Fibroblast of villous mesenchyme (primary cell): ENCODE measurements around the gene GNS. TPM values are rescaled to one million over a fixed set of nuclear protein-coding genes. Genes with fewer than 3 reads are reported as not detected.

ENCODE experiments used
- DNase-seq: peaks from one replicate; pipeline ENCODE4 v3.0.0-alpha.2; 2010; ENCODE audit warnings: low read depth
- H3K4me3 ChIP-seq: 2 replicates; pipeline ENCODE4 v1.5.1; 2011; ENCODE audit warnings: low read depth, mild to moderate bottlenecking, low read length
- CTCF ChIP-seq: IDR thresholded peaks from 2 replicates; pipeline ENCODE4 v1.5.1; 2012; ENCODE audit warnings: low read depth, mild to moderate bottlenecking, low read length; ENCODE audit not compliant: insufficient read depth
- total RNA-seq: library from RNA; depleted of rRNA; stranded (reverse); fragments of >200 nt; gene quantifications from 2 replicates; pipeline ENCODE4 v1.2.3, GENCODE V29; 2012

Gene GNS
- total RNA-seq, 1 donor: 166 TPM

- TF ChIP-seq CTCF: no peak
- H3K4me3 ChIP-seq: no peak overlapping the region
- DNase-seq: no peak
Observed at GRCh38 chr12:64800640-64801039, 41.4 kb upstream of the GNS start.

- TF ChIP-seq CTCF: no peak
- DNase-seq: no peak
- H3K4me3 ChIP-seq: no peak overlapping the region
Observed at GRCh38 chr12:64798165-64798564, 39.0 kb upstream of the GNS start.

GRCh38 chr12:64797156-64797555 is 38.0 kb upstream of the GNS start:
- DNase-seq: peak; percentile 36
- no peak overlapping the region for H3K4me3 ChIP-seq
- no peak for TF ChIP-seq CTCF

GRCh38 chr12:64796205-64796845 is 37.1 kb upstream of the GNS start:
- TF ChIP-seq CTCF: peak; percentile 81
- H3K4me3 ChIP-seq: no peak overlapping the region
- peak; percentile 92 for DNase-seq

GRCh38 chr12:64794305-64794704 is 35.1 kb upstream of the GNS start:
- no peak overlapping the region for H3K4me3 ChIP-seq
- DNase-seq: no peak
- no peak for TF ChIP-seq CTCF

GRCh38 chr12:64793610-64794009 is 34.4 kb upstream of the GNS start:
- DNase-seq: no peak
- TF ChIP-seq CTCF: no peak
- H3K4me3 ChIP-seq: no peak overlapping the region

GRCh38 chr12:64792128-64792527 is 32.9 kb upstream of the GNS start:
- no peak for DNase-seq
- no peak overlapping the region for H3K4me3 ChIP-seq
- TF ChIP-seq CTCF: no peak
